Left forelimb (tissue), 1 donor: ENCODE measurements around the gene SPRN.
A peak's percentile ranks its signal among the peaks of the same experiment; 100 is the strongest.
"Not testable (repeated sequence)": the region's sequence is repeated elsewhere in the genome, so short reads cannot be mapped to it uniquely, and the experiment has no call there.

Source experiments
- DNase-seq: peaks from one replicate; pipeline ENCODE4 v3.0.0-alpha.2; 2018; ENCODE audit warnings: low spot score

The SPRN gene

GRCh38 chr10:133439517-133440461 is 15.4 kb upstream of the SPRN start:
- no peak for DNase-seq

DNA sequence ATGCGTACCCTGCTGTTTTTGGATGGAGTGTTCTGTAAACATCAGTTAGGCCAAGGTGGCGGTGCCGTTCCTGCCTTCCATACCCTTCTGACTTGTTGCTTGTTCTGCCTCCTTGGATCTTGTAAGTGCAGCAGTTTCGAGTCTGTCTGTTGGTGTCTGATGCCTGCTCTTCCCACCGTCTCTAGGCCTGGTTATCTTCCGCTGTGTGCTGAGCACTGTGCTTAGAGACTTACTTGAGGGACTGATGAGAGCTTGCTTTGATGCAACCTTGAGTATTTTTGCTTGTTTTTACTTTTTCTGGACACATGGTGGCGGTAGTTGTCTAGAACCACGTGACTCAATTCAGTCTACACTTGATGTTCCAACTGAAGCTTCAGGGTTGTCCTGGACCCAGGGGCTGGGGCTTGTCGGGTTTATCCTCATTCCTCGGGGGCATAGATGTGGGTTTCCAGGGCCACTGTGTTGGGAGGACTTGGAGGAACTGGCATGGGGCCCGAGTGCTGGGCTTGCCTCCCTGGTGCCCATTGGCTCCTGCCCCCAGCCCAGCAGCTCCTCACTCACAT is 14.4 kb upstream of the SPRN start:
- no peak for DNase-seq

GRCh38 chr10:133432789-133433188 is 8.4 kb upstream of the SPRN start:
- DNase-seq = not testable (repeated sequence)

DNA sequence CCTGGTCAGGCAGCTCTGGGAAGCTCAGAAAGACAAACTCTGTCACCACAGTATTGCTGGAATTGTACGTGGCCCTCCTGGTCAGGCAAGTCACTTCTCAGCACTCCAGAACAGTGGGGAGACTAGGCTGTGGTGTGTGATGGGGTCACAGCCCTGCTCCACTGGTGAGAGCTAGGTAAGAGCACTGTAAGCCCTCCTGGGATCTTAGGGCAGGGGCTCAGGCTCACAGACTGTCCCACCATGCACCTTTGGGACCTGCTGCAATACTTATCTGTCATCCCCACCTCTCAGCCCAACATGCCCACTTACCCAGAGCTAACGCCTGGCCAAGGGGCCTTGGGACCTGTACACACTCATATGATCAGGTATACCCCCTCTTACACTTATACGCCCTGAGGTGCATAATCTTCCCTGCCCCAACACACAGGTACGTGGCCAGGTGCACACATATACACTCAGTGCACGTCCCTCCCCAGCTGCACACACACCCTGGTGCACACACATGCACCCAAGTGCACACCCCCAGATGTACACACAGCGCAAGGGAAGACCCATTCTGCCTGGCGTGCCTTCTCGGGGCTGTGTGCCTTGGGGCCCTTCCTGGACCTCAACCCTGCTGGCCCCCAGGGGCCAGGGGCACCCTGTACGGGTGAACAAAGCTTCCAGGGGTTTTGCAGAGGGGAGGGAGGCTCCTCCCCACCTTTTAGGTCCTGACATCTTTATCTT is 7.6 kb upstream of the SPRN start:
- not testable (repeated sequence) for DNase-seq

DNA sequence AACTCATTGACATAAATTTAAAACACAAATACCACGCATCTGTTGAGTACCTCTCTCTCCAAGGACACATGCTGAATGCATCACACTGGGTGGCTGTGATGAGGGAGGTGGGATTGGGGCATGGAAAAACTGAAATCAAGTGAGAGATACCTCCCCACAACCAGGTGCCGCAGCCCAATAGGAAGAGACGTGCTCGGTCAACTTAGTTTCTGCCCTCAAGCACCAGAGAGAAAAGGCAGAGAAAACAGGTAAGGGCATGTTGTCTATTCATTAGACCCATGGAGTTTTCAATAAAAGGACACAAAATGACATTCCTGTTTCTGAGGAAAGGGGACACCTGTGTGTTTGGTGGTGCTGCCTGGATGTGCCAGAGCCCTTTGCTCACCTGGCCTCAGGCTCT is 5.1 kb upstream of the SPRN start:
- not testable (repeated sequence) for DNase-seq

GRCh38 chr10:133424102-133424501 is 323 bp downstream of the SPRN start:
- DNase-seq = not testable (repeated sequence)

DNA sequence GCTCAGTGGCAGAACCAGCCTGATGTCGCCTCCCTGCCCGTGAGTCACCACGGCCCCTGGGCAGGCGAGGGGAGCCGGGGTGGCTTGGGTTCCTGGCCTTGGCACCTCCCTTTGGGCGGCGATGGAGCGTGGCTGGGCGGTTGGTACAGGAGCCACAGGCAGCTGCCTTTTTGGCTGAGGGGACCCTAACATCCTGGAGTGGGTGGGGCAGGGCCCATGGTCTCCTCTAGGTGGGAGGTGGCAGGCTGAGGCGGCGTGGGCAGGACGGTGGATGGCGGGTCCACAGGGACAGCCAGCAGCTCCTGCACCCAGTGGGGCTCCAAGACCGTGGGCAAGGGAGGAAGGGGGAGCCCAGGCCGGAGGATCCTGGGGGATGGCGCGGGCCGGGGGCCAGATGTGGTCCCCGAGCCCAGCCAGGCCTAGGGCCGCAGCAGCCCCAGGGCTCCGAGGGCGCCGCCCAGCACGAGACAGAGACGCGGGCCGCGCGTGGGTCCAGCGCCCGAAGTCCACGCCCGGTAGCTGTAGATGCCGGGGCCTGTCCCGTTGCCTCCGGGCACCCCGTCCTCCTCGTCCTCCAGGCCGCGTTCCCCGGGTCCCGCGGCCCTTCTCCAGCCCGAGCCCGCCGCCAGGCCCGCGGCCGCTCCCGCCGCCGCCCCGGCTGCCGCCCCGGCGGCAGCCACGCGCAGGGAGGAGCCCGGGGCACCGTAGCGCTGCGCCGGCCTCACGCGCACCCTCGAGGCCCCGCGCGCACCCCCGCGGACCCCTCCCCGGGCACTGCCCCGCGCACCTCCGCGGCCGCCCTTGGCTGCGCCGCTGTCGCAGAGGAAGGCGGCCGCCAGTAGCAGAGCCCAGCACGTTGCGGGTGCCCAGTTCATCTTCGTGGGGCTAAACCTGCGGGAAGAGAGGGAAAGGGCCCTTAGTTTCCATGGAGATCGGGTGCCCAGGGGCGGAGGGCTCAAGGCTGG is 1.3 kb downstream of the SPRN start:
- DNase-seq = peak; percentile 66

DNA sequence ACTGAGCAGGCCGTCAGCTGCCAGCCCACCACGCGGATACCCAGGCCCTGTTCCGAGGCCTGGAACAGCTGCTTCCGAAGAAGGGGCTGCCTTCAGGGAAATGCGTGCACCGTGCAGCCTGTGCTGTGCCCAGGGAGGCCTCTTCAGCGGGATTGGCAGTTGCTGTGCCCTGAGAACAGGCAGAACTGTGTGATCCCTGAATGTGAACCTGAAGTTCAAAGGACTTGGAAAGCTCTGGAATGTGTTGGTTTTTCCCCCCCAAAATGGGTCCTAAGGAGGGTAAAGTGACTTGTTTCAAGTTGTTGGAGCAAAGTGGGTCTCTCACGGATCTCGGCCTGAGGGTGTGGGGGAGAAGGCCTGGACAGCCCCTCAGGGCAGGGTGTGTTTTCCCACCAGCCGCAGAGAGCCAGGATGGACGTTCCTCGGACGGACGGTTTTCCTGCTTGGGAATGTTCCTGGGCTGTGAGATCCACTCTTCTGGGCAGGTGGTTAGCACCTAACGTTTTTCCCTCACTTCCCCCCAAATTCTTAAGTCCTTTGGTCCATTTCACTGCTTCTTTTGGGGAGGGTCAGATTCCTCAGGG is 2.1 kb downstream of the SPRN start:
- DNase-seq = no peak

DNA sequence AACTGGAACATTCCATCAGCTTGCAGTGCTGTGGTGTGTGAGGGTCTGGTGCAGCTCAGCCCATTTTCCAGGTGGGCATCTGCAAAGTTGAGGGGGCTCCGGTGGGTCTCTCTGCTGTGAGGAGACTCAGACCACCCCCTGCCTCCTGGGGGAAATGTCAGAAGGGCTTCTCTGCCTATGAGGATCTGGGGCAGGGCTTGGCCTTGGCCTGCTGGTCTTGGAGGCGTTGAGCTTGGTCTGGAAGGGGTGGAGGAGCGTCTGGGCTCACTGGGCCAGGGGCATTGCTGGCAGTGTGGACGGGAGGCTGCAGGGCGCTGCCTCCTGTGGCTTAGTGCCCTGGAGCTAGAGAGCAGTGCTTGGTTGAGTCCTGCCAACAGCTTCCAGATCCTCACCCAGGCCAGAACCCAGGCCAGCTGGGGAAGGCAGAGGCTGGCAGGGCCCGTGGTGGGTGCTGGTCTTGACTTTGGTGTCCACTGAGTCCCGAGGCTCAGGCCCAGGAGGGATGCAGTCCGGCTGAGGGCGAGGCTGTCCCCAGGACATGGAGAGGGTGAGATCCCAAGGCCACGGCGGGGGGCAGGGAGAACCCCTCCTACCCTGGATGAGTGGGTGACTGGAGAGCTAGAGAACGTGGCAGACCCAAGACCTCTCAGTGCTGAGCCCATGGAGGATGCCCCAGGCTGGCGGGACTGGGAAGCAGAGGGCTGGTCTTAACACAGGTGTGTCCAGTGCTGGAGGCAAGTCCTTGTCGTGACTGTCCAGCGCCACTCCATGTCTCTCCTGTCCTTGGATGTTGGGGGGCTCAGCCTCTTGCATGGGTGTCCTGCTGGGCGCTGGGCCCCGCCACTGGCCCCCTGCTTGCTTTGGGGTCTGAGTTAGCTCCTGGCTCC is 2.8 kb downstream of the SPRN start:
- peak; percentile 63 for DNase-seq

GRCh38 chr10:133420579-133420978 is 3.8 kb downstream of the SPRN start:
- DNase-seq = no peak

DNA sequence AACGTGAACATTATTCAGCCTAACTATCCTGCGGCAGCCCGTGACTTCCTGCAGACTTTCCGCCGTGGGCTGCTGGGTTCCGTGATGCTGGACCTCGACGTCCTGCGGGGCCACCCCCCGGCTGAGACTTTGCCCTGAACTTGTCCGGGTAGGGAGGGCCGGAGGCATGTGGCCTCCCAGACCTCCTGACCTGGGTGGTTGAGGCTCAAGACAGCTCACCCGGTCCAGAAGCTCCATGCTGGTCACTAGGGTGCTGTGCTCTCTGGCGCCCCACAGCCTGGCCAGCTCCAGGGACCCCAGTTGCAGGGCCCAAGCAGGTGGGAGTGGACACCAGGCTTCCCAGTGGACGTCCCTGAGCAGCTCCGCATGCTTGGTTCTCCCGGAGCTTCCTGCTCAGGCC is 4.4 kb downstream of the SPRN start:
- peak; percentile 65 for DNase-seq

GRCh38 chr10:133419211-133419950 is 5.0 kb downstream of the SPRN start:
- DNase-seq = no peak

- DNase-seq = no peak
Measured at GRCh38 chr10:133418289-133418993, 6.0 kb downstream of the SPRN start.

DNA sequence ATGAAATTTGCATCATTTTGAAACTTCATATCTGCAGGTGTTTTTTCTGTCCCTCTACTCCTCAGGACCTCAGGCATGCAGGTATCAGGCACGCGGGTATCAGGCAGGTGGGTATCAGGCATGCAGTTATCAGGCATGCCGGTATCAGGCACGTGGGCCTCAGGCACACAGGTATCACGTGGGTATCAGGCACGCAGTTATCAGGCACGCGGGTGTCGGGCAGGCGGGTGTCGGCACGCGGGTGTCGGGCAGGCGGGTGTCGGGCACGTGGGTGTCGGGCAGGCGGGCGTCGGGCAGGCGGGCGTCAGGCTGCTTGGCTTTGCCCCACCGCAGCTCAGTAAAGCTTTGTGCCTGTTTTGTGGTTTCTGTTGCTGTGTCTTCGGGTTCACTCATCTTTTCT is 8.7 kb downstream of the SPRN start:
- DNase-seq = no peak

GRCh38 chr10:133414401-133414800 is 10.0 kb downstream of the SPRN start:
- DNase-seq = not testable (repeated sequence)

DNA sequence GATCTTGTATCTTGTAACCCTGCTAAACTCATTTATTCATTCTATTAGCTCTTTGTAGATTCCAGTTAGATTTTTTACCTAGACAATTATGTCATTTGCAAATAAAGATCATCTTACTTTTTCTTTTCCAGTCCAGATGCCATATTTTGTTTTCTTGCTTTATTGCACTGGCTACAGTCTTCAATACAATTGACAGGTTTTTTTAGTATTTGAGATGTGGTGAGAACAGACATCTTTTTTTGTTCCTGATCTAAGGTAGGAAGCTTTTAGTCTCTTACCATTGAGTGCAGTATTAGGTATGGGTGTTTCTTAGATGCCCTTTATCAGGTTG is 12.1 kb downstream of the SPRN start:
- DNase-seq = no peak

DNA sequence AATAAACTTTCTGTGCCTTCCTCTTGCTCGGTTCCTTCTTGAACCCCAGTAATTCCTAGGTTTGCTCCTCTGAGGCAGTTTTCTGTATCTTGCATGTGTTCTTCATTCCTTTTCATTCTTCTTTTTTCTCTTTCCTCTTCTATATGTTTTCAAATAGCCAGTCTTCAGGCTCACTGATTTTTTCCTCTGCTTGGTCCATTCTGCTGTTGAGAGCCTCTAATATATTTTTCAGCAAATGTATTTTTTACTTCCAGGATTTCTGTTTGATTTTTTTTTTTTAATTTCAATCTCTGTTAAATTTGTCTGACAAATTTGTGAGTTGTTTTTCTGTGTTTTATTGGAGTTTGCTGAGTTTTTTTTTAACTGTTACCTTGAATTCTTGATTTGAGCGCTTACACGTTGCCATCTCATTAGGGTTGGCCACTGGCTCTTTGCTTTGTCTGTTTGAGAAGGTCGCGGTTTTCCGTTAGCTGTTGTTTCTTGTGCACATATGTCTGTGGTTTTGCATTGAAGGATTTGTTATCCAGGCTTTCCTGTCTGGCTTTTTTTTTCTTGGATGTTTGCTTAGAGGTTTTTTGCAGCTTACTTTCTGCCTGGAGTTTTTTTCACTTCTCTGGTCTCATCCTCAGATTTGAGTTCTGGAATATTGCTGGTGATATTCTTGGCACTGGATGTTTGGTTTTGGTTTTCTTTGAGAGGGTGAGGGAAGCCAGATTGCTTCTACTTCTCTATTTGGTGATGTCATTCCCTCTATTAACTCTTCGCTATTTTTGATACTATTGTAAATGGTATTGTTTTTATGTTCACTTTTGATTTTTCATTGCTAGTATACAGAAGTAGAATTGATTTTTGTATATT is 12.7 kb downstream of the SPRN start:
- DNase-seq = no peak
